Dedifferentiated amniotic fluid mesenchymal stem cell (primary cell): ENCODE data around the gene TP53TG5.
"Not testable (repeated sequence)": the region's sequence is repeated elsewhere in the genome, so short reads cannot be mapped to it uniquely, and the experiment has no call there.

Experiments
- DNase-seq: peaks from one replicate; pipeline ENCODE4 v3.0.0-alpha.2; 2016; ENCODE audit errors: extremely low spot score

Gene TP53TG5

GRCh38 chr20:45366192-45366591, 11.9 kb downstream of the TP53TG5 start:
- no peak for DNase-seq

DNA sequence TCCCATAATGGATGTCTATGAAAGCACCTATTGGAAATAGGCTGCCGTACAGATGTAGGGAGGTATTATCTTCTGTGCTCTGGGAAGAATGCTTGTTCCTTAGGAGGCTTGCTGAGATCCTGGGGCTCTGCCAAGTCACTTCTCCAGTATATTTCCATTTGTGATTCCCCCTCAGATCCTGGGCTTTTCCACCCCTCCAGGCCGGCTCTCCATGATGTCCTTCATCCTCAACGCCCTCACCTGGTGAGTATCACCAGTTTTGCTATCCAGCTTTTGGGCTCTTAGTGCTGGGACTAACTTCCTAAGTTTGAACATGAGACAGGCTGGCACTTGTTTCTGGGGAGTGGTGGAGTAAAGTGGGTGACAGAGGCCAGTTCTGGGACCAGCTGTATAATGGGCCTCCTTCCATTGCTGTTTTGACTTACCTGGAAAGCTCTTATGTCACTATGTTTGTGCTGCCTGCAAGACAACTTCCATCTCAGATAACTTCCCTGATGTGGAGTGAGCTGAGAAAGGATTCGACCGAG, 12.6 kb downstream of the TP53TG5 start:
- DNase-seq: no peak

- no peak for DNase-seq
Observed at GRCh38 chr20:45363611-45364492, 14.3 kb downstream of the TP53TG5 start.

GRCh38 chr20:45362804-45363610, 15.1 kb downstream of the TP53TG5 start, which contains the start of gene SYS1:
Gene SYS1 (plus strand): TSS chr20:45363156. CDS start chr20:45363532, 376 bp downstream.
- DNase-seq: peak; percentile 98

GRCh38 chr20:45361793-45362192, 16.3 kb downstream of the TP53TG5 start:
- DNase-seq: no peak

- DNase-seq: no peak
Observed at GRCh38 chr20:45359406-45360148, 18.5 kb downstream of the TP53TG5 start.

DNA sequence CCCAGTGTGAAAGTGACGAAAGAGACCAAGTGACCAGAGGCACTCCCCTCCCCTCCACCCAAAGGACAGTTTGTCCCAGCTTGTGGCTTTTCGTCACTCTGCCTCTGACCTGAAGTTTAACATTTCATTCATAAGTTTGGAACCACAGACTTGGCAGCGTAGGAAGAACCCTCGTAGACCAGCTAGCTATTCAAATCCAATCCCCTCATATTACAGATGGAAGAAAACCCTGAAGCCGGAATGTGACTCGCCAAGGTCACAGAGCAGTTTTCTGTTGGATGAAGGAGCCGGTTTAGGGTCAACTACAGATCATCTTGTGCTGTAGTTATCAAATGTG, 19.1 kb downstream of the TP53TG5 start:
- DNase-seq: no peak

DNA sequence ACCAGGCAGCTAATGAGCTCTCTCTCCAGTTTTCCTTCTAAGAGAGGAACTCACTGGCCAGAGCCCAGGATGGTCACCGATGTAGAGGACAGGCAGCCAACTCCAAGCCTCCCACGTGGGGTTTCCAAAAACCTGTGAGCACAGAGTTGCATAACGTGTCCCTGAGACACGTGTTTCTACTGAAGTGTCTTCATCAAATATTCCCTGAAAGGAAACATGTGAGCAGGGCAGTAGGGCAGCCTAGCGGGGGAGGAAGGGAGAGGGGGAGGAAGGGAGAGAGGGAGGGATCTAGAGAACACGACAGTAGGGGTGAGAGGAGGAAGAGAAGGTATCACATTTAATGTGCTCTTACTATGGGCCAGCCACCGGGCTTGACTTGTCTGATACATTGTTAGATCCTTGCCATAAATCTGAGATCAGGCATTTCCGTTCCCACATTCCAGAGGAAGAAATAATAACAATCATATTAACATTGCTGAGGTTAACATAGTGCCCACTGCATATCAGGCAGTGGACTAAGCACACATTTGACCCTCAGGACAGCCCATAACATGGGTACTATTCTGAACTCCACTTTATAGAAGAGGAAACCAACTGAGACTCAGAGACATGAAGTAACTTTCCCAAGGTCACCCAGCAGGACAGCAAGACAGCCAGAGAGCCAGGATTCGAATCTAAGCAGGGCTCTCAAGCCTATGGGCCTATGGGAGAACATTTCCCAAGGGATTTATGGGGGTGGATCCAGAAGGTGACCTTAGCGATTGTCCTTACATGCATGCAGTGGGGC, 19.6 kb downstream of the TP53TG5 start:
- peak; percentile 33 for DNase-seq

- DNase-seq: no peak
Observed at GRCh38 chr20:45355209-45356084, 22.7 kb downstream of the TP53TG5 start.

DNA sequence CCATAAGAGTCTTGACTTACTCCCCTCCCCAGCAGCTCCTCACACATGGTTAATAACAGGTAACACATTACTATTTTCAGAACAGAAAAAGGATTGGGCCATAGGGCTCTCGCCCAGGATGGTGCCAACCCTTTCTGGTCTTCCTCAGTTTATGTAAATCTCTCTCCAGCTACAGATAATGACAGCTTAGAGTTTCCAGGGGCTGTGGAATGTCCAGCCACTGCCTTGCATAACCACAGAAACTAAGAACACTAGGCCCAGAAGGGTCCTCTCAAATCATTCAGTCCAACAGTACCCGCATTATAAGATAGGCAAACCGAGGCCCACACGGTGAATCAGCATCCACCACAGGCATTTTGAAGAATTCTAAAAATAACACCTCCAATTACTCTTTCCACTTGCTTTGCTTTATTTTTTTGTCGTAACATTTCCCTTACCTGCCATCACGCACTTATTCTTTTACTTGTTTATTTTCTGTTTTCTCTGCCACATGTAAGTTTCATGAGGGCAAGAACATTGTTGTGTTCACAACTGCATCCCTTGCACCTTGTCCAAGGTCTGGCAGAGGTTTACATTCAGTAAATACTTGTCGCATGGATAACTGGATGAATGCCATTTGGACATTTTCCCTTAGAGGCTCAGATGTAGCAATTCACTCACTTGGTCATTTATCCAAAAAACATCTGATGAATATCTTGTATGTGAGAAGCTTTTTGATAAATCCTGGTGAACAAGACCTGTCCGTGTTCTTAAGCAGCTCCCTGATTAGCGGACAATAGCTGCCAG, 23.5 kb downstream of the TP53TG5 start:
- DNase-seq: no peak

- no peak for DNase-seq
Observed at GRCh38 chr20:45353746-45354145, 24.4 kb downstream of the TP53TG5 start.

GRCh38 chr20:45352729-45353128, 25.4 kb downstream of the TP53TG5 start:
- DNase-seq: no peak

- not testable (repeated sequence) for DNase-seq
Observed at GRCh38 chr20:45350795-45351194, 27.3 kb downstream of the TP53TG5 start.

GRCh38 chr20:45350217-45350616, 27.9 kb downstream of the TP53TG5 start:
- no peak for DNase-seq

DNA sequence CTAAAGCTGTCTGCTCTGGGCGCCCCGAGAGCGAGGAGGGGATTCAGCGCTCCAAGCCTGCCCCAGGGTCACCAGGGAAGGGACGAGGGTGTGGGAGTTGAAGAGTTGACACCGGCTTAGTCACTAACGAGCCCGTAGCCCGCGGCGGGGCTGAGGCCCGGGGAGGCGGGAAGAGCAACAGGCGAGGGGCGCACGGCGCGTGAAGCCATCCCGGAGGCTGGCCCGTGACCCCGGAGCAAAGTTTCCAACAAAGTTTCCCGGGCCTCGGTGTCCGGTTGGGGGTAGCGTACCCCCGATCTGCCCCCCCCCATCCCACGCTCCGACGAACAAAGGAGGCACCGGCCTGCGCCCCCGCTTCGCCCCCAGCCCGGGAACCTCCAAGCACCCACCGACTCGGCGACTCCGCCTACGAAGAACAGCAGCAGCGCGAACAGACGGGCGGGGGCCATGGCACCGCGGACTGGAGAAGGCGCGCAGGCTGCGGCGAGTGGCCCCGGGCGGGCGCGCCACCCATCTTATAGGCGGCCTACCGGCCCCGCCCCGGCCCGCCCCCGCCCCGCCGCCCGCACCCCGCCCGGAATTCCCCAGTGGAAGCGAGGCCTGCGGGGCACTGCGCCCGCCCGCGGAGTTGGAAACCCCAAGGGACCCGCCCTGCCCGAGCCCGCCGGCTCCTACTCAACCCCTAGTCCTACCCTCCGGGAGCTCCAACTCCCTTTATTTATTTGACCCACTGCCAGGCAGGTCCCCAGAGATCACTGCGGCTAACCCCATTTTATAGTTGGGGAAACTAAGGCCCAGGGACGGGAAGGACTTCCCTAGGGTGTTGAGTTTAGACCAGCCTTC, 30.0 kb downstream of the TP53TG5 start, which contains the start of gene SDC4:
SDC4 (minus strand) TSS at position 489 of the 843 bp plus-strand sequence; CDS start at position 449, 40 bp downstream.
- peak; percentile 47 for DNase-seq

- DNase-seq: no peak
Observed at GRCh38 chr20:45347297-45347935, 30.7 kb downstream of the TP53TG5 start.

DNA sequence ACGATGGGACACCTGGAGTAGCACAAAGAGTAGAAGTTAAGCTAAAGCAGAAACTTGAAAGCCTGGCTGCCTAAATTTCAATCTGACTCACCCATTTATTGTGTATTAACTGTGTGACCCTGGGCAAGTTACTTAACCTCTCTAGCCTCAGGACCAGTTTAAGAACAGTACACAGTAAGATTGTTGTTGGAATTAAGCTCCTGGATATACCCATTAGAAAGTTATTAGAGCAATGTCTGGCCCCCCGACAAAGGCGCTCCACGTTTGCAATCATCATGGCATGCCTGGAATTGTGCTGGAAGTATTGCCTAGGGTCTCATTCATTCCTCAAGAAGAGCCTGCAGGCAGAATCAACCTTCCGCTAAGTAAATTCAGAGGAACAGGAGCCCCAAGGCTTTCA, 31.3 kb downstream of the TP53TG5 start:
- no peak for DNase-seq

DNA sequence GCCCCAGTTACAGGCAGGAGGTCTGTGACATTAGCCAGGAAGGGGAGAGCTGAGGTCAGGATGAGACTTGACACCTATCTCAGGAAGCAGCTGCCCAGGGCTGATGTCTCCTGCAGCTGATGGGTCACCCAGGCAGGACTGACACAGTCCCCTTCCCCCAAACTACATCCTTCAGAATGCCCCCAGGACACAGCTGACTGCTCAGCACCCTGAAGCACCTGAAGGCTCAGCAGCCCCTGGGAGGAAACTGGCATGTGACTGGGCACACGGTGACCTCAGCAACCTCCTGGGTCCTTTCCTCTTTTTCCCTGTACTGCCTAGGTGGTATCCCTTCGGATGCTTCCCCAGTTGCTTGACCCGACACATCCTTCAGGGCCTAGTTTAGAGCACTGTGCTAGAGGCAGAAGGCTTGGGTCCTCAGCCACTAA, 31.8 kb downstream of the TP53TG5 start:
- DNase-seq: no peak
